Left forelimb (tissue), 1 donor: Measurements from ENCODE around the gene LACTBL1.

ENCODE experiments used
- DNase-seq: peaks from one replicate; pipeline ENCODE4 v3.0.0-alpha.2; 2018; ENCODE audit warnings: low spot score

Gene LACTBL1

GRCh38 chr1:22910286-22910685 lies 62.4 kb downstream of the LACTBL1 start:
- no peak for DNase-seq

- DNase-seq: no peak
Measured at GRCh38 chr1:22908880-22909426, 63.7 kb downstream of the LACTBL1 start.

- DNase-seq: no peak
Measured at GRCh38 chr1:22907528-22907927, 65.1 kb downstream of the LACTBL1 start.

GRCh38 chr1:22906968-22907367 lies 65.7 kb downstream of the LACTBL1 start:
- DNase-seq: no peak

- DNase-seq: no peak
Measured at GRCh38 chr1:22903113-22903512, 69.6 kb downstream of the LACTBL1 start.
